PFSK-1 (cell line): Measurements from ENCODE around the gene BMERB1.

ENCODE experiments used
- FOXP2 ChIP-seq: optimal IDR thresholded peaks from 2 replicates; pipeline ENCODE3; 2011; ENCODE audit warnings: borderline replicate concordance, control low read depth, inconsistent platforms; ENCODE audit not compliant: insufficient read depth; ENCODE audit errors: extremely low read length, extremely low read depth
- POLR2AphosphoS5 ChIP-seq: IDR thresholded peaks from 2 replicates; pipeline ENCODE4 v1.6.1; 2012; ENCODE audit warnings: low read depth, mild to moderate bottlenecking, control low read depth, low read length, moderate library complexity
- SIN3A ChIP-seq: IDR thresholded peaks from 2 replicates; pipeline ENCODE4 v1.6.1; 2012; ENCODE audit warnings: mild to moderate bottlenecking, low read length, moderate library complexity, borderline replicate concordance; ENCODE audit not compliant: insufficient read depth
- TAF1 ChIP-seq: IDR thresholded peaks from 2 replicates; pipeline ENCODE4 v1.6.1; 2012; ENCODE audit warnings: low read length, control low read depth, borderline replicate concordance; ENCODE audit not compliant: insufficient read depth
- TF ChIP-seq, protein P1 (sequence below), 2 experiments: IDR thresholded peaks; 2 replicates each; pipeline versions ENCODE4 v1.6.1 to v1.8.0; 2011 to 2012; ENCODE audit warnings: low read depth in 2 of 2, low read length in 2 of 2, control low read depth in 1 of 2, inconsistent platforms in 1 of 2, mild to moderate bottlenecking in 1 of 2, moderate library complexity in 1 of 2; ENCODE audit not compliant: insufficient read depth in 1 of 2

BMERB1 gene

DNA sequence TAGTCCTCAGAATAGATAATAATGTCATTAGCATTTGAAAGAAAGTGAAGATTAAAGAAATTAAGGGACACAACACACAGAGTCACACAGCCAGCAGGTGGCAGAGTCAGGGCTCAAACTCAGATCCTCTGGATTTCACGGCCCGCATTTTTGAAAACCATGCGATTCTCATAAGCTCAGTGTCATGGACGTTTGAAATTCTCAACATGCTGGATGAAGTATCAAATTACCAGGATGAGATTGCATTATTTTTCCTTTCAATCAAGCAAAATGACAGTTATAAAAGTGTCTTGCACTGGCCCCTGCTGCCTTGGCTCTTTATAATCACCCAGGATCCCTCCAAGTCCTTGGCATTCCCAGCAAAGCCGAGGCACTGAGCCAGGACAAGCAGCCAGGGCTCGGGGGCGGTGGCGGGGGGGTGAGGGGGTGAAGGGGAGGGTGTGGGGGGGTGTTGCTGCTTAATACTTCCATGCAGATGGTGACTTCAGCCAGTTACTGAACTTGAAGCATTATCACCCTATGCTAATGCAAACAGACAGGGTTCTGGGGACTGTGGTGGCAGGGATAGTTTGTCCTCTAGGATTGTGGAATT, 6.6 kb upstream of the BMERB1 start:
- no peak for TF ChIP-seq TAF1
- no peak for TF ChIP-seq POLR2AphosphoS5
- no peak for TF ChIP-seq FOXP2
- TF ChIP-seq SIN3A = no peak
- TF ChIP-seq, protein P1, sequence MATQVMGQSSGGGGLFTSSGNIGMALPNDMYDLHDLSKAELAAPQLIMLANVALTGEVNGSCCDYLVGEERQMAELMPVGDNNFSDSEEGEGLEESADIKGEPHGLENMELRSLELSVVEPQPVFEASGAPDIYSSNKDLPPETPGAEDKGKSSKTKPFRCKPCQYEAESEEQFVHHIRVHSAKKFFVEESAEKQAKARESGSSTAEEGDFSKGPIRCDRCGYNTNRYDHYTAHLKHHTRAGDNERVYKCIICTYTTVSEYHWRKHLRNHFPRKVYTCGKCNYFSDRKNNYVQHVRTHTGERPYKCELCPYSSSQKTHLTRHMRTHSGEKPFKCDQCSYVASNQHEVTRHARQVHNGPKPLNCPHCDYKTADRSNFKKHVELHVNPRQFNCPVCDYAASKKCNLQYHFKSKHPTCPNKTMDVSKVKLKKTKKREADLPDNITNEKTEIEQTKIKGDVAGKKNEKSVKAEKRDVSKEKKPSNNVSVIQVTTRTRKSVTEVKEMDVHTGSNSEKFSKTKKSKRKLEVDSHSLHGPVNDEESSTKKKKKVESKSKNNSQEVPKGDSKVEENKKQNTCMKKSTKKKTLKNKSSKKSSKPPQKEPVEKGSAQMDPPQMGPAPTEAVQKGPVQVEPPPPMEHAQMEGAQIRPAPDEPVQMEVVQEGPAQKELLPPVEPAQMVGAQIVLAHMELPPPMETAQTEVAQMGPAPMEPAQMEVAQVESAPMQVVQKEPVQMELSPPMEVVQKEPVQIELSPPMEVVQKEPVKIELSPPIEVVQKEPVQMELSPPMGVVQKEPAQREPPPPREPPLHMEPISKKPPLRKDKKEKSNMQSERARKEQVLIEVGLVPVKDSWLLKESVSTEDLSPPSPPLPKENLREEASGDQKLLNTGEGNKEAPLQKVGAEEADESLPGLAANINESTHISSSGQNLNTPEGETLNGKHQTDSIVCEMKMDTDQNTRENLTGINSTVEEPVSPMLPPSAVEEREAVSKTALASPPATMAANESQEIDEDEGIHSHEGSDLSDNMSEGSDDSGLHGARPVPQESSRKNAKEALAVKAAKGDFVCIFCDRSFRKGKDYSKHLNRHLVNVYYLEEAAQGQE (IDR thresholded peaks at IDR 0.05; ENCODE audit: insufficient read depth in 1 of 2, low read depth in 2 of 2, low read length in 2 of 2) = no peak

DNA sequence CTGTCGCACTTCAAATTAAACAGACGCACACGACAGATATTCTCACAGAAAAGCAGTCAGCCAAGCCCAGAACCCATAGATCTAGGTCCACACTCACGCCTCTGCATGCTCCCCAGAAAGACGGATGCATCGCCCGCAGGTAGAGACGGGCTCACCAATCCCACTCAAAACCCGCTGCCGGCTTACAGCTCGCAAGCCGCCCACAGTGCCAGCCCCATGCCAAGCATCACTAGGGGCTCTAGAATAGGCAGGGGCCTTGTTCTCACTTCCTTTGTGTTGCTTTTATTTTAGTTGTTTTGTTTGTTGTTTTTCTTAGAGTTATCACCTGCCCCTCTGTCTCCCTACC, 336 bp upstream of the BMERB1 start:
- TF ChIP-seq, protein P1 (IDR thresholded peaks at IDR 0.05; ENCODE audit: insufficient read depth in 1 of 2, low read depth in 2 of 2, low read length in 2 of 2) = no peak
- TF ChIP-seq SIN3A (no peak), FOXP2 (no peak), POLR2AphosphoS5 (no peak), TAF1 (no peak)

DNA sequence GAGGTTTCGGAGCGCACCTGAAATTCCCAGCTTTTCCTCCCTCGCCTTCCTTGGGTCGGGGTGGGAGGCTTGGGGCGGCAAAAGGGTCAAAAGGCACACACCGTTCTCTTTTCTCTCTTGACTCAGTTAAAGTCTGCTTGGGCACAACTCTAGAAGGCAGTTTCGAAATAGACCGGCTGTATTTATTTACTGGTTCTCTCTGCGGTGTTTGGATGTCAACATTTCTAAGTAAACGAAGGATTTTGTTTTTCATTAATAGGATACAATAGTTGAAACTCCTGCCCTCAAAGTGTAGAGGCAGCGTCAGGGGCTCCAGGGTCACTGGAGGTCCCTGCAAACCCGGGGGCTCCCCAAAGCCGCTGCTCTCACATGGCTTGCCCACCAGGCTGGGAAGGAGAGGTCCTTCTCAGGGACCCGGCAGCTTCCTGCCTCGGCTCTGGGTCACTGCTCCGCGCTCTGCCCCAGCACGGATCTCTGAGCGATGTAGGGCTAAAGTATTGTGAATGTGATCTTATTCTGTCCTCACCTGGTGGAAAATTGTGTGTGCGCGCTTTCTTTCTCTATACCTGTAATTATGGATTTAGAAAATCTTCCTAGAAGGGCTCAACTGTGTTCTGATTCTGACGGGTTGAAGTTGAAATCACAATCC, 952 bp downstream of the BMERB1 start:
- TF ChIP-seq FOXP2 (no peak), POLR2AphosphoS5 (no peak)

DNA sequence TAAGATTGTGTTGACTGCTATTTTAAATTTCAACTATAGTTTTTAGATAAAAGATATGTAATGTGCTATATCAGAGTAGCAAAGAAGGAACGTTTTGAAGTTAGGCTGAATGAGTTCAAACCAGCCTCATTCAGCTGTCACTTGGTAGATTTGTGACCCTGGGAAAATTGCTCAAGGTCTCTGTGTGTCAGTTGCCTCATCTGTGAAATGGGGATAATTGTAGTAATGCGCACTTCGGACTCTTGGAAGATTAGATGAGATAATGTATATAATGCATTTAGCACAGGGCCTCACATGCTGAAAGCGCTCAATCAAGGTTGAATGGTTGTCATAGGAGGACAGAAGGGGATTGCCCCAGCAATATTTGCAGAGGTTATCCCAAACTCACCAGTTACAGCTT, 4.7 kb downstream of the BMERB1 start:
- no peak for TF ChIP-seq TAF1
- TF ChIP-seq, protein P1 (IDR thresholded peaks at IDR 0.05; ENCODE audit: insufficient read depth in 1 of 2, low read depth in 2 of 2, low read length in 2 of 2) = no peak
- TF ChIP-seq FOXP2 = no peak
- TF ChIP-seq SIN3A = no peak
- TF ChIP-seq POLR2AphosphoS5 = no peak

DNA sequence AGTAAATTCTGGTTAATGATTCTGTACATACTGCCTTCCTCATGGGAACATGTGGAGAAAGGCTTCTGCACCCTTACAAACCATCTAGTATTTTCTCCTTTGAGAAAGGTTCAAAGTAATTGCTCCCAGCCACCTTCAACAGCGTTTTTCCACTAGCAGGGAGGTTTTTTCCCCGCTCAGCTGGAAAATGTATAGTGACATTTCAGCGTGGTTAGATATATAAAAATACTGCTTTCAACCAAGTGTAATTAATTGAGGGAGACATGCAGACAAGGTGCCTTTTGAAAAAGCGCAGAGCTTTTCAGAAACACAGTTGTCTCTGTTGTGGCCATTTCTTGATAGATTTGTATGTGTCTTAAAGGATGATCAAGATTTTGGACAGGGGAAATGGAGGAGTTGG, 5.1 kb downstream of the BMERB1 start:
- TF ChIP-seq POLR2AphosphoS5 (no peak), SIN3A (no peak), TAF1 (no peak)

DNA sequence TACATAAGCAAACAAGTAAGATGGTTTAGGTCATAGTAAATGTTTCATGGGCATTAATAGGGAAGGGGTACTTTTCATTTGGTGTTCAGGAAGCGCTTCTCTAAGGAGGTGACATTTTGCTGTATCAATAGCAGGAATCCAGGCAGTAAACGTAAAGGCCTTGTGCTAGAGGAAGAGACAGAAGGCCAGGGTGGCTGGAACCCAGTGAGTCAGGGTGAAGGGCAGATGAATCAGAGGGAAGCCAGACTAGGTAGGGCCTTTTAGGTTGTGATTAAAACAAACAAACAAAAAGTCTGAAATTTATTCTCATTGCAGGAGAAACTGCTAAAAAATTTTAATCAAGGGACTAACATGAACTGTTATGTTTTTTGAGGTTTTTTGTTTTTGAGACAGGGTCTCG, 6.5 kb downstream of the BMERB1 start:
- TF ChIP-seq TAF1 = no peak
- TF ChIP-seq FOXP2 = no peak
- TF ChIP-seq, protein P1 (IDR thresholded peaks at IDR 0.05; ENCODE audit: insufficient read depth in 1 of 2, low read depth in 2 of 2, low read length in 2 of 2) = no peak
- no peak for TF ChIP-seq SIN3A
- TF ChIP-seq POLR2AphosphoS5 = no peak
